PC-3 (cell line): ENCODE results near the gene RUFY2.

Experiments
- EZH2 ChIP-seq: fragments of 300-600 bp; sonication (generic); IDR thresholded peaks from one replicate; pipeline ENCODE4 v1.6.1; 2017; ENCODE audit warnings: antibody characterized with exemption, mild to moderate bottlenecking, low read length; ENCODE audit not compliant: unreplicated experiment
- TF ChIP-seq, protein P1 (sequence below): fragments of 300-600 bp; sonication (generic); conservative IDR thresholded peaks from 2 replicates; pipeline ENCODE4 v1.5.1; 2017; ENCODE audit warnings: antibody characterized with exemption, low read depth, mild to moderate bottlenecking, low read length

DNA sequence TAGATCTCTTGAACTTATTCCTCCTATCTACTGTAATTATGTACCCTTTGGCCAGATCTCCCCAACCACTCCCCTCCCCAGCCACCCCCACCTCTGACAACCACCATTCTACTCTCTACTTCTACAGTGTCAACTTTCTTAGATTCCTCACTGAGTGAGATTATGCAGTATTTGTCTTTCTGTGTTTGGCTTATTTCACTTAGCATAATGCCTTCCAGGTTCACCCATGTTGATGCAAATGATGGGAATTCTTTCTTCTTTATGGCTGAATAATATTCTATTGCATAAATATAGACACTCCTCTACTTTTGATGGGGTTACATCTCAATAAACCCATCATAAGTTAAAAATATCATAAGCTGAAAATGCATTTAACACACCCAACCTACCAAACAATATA, 96.5 kb downstream of the RUFY2 start:
- TF ChIP-seq EZH2 = no peak
- TF ChIP-seq, protein P1, sequence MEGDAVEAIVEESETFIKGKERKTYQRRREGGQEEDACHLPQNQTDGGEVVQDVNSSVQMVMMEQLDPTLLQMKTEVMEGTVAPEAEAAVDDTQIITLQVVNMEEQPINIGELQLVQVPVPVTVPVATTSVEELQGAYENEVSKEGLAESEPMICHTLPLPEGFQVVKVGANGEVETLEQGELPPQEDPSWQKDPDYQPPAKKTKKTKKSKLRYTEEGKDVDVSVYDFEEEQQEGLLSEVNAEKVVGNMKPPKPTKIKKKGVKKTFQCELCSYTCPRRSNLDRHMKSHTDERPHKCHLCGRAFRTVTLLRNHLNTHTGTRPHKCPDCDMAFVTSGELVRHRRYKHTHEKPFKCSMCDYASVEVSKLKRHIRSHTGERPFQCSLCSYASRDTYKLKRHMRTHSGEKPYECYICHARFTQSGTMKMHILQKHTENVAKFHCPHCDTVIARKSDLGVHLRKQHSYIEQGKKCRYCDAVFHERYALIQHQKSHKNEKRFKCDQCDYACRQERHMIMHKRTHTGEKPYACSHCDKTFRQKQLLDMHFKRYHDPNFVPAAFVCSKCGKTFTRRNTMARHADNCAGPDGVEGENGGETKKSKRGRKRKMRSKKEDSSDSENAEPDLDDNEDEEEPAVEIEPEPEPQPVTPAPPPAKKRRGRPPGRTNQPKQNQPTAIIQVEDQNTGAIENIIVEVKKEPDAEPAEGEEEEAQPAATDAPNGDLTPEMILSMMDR = no peak
